ENCODE measurements around the gene SLC49A3. TPM values are rescaled to one million over a fixed set of nuclear protein-coding genes. Genes with fewer than 3 reads are reported as not detected.

The SLC49A3 gene
- total and polyA plus RNA-seq, 10 of the 15 experiments (the other 5 are each of a cell fraction or from before 2014, with no cell fraction given), result 0.09 to 0.85 (median 0.18) TPM; not detected in 4

- TF ChIP-seq, protein P1, sequence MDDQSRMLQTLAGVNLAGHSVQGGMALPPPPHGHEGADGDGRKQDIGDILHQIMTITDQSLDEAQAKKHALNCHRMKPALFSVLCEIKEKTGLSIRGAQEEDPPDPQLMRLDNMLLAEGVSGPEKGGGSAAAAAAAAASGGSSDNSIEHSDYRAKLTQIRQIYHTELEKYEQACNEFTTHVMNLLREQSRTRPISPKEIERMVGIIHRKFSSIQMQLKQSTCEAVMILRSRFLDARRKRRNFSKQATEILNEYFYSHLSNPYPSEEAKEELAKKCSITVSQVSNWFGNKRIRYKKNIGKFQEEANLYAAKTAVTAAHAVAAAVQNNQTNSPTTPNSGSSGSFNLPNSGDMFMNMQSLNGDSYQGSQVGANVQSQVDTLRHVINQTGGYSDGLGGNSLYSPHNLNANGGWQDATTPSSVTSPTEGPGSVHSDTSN (IDR thresholded peaks at IDR 0.05; ENCODE audit: insufficient replicate concordance, low read depth, low read length), result no peak
These were observed 23.1 kb downstream of the SLC49A3 start (continued) for GRCh38 chr4:665751-666435.

DNA sequence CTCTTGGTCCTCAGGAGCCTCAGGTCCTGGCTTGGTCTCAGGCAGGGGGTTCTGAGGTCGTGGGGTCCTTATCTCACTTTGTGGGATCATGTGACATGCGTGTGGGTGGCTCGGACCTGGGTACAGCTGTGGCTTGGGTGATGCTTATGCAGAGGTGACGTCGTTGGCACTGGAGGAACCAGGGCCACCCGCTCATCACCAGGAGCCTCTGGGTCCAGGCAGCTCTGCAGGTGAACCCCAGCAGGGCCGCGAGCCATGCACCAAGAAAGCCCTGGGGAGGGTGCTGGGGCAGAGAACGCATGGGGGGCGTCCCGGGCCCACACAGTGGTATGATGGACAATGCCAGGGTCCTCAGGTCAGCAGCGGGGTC is 23.6 kb downstream of the SLC49A3 start:
- FAIRE-seq (no peak), DNase-seq (ENCODE audit: low read depth, low spot score) (no peak), ATAC-seq (no peak)
- Histone ChIP-seq H3K27me3 (replicated peaks in 1 of 2; ENCODE audit: control insufficient read depth in 2 of 2, insufficient read depth in 2 of 2, low read length in 1 of 2) (no peaks in the 10 kb centered on the region), H3K9me3 (replicated peaks; ENCODE audit: control insufficient read depth, insufficient read depth, low read length) (no peaks in the 10 kb centered on the region; the same call in 2 of the 3 replicates), H3K27ac (ENCODE audit: control insufficient read depth, insufficient read depth) (no peak overlapping the region), H3K4me1 (ENCODE audit: control insufficient read depth, insufficient read depth, low read length) (no peaks in the 10 kb centered on the region), H3K4me3 (no peak overlapping the region), H3K79me2 (ENCODE audit: control insufficient read depth, insufficient read depth, low read length) (peaks cover 3% of the 10 kb centered on the region), H2AFZ (ENCODE audit: control insufficient read depth, low read depth, low read length) (no peak overlapping the region), H3K9ac (ENCODE audit: control insufficient read depth, insufficient read depth, low read length) (no peak overlapping the region), H4K20me1 (ENCODE audit: control insufficient read depth, insufficient read depth) (no peaks in the 10 kb centered on the region), H3K36me3 (ENCODE audit: control insufficient read depth in 2 of 2, insufficient read depth in 2 of 2, low read length in 1 of 2) (no peaks in the 10 kb centered on the region), H3K4me2 (ENCODE audit: control insufficient read depth, insufficient read depth) (no peak overlapping the region)
- POLR2A ChIA-PET, result interaction anchor here (1.6 to 1.8 kb wide), 2 partner anchors 8 to 10 kb away, joined by 6 to 9 read pairs; no protein-coding TSS in a partner anchor
- 64% methylated on average over 12 of the region's 12 CpGs for WGBS (ENCODE audit: insufficient coverage, insufficient replicate concordance, low lambda C conversion rate, missing lambda C conversion rate)
- RAD21 ChIA-PET (ENCODE audit: unreplicated experiment), result no interaction called here
- no TSS peak for BruUV-seq (replicated peaks)
- in situ Hi-C loops (cut with MboI), result no loop called here
- CTCF ChIA-PET, result no interaction called here
- no peak for TF ChIP-seq NR2C2 (IDR thresholded peaks at IDR 0.05; ENCODE audit: borderline replicate concordance, control insufficient read depth, insufficient read length, low read depth)
- TF ChIP-seq ETV6 (conservative IDR thresholded peaks at IDR 0.05 in 1 of 2, IDR thresholded peaks at IDR 0.05 in 1 of 2; ENCODE audit: borderline replicate concordance in 1 of 2, low read depth in 1 of 2), result no peak
- TF ChIP-seq RAD21 (IDR thresholded peaks at IDR 0.05; ENCODE audit: insufficient read depth, low read depth, low read length), result no peak
- TF ChIP-seq E2F4 (IDR thresholded peaks at IDR 0.05; ENCODE audit: low read depth, low read length), result no peak
- TF ChIP-seq SMC3 (IDR thresholded peaks at IDR 0.05; ENCODE audit: borderline replicate concordance, low read length), result no peak
- TF ChIP-seq, protein P2, sequence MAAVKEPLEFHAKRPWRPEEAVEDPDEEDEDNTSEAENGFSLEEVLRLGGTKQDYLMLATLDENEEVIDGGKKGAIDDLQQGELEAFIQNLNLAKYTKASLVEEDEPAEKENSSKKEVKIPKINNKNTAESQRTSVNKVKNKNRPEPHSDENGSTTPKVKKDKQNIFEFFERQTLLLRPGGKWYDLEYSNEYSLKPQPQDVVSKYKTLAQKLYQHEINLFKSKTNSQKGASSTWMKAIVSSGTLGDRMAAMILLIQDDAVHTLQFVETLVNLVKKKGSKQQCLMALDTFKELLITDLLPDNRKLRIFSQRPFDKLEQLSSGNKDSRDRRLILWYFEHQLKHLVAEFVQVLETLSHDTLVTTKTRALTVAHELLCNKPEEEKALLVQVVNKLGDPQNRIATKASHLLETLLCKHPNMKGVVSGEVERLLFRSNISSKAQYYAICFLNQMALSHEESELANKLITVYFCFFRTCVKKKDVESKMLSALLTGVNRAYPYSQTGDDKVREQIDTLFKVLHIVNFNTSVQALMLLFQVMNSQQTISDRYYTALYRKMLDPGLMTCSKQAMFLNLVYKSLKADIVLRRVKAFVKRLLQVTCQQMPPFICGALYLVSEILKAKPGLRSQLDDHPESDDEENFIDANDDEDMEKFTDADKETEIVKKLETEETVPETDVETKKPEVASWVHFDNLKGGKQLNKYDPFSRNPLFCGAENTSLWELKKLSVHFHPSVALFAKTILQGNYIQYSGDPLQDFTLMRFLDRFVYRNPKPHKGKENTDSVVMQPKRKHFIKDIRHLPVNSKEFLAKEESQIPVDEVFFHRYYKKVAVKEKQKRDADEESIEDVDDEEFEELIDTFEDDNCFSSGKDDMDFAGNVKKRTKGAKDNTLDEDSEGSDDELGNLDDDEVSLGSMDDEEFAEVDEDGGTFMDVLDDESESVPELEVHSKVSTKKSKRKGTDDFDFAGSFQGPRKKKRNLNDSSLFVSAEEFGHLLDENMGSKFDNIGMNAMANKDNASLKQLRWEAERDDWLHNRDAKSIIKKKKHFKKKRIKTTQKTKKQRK (IDR thresholded peaks at IDR 0.05; ENCODE audit: low read depth, low read length), result no peak
- no peak for TF ChIP-seq PML (IDR thresholded peaks at IDR 0.05; ENCODE audit: low read length)
- TF ChIP-seq RBBP5 (conservative IDR thresholded peaks at IDR 0.05), result no peak
- no peak for TF ChIP-seq JUND (IDR thresholded peaks at IDR 0.05; ENCODE audit: low read depth, low read length)
- TF ChIP-seq KAT2A (conservative IDR thresholded peaks at IDR 0.05; ENCODE audit: control insufficient read depth, low read depth, low read length), result no peak
- no peak for TF ChIP-seq ZNF24 (IDR thresholded peaks at IDR 0.05)
- intact Hi-C loops (cut with micrococcal nuclease; ENCODE audit: unreplicated experiment), result no loop called here
- SMC1A ChIA-PET (ENCODE audit: uncharacterized antibody, unreplicated experiment), result no interaction called here

Measured in GM12878 (cell line).